ENCODE results near the gene ADCK1.
A peak's percentile ranks its signal among the peaks of the same experiment; 100 is the strongest.
"Not testable (repeated sequence)": the region's sequence is repeated elsewhere in the genome, so short reads cannot be mapped to it uniquely, and the experiment has no call there.

The ADCK1 gene, protein sequence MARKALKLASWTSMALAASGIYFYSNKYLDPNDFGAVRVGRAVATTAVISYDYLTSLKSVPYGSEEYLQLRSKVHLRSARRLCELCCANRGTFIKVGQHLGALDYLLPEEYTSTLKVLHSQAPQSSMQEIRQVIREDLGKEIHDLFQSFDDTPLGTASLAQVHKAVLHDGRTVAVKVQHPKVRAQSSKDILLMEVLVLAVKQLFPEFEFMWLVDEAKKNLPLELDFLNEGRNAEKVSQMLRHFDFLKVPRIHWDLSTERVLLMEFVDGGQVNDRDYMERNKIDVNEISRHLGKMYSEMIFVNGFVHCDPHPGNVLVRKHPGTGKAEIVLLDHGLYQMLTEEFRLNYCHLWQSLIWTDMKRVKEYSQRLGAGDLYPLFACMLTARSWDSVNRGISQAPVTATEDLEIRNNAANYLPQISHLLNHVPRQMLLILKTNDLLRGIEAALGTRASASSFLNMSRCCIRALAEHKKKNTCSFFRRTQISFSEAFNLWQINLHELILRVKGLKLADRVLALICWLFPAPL

DNA sequence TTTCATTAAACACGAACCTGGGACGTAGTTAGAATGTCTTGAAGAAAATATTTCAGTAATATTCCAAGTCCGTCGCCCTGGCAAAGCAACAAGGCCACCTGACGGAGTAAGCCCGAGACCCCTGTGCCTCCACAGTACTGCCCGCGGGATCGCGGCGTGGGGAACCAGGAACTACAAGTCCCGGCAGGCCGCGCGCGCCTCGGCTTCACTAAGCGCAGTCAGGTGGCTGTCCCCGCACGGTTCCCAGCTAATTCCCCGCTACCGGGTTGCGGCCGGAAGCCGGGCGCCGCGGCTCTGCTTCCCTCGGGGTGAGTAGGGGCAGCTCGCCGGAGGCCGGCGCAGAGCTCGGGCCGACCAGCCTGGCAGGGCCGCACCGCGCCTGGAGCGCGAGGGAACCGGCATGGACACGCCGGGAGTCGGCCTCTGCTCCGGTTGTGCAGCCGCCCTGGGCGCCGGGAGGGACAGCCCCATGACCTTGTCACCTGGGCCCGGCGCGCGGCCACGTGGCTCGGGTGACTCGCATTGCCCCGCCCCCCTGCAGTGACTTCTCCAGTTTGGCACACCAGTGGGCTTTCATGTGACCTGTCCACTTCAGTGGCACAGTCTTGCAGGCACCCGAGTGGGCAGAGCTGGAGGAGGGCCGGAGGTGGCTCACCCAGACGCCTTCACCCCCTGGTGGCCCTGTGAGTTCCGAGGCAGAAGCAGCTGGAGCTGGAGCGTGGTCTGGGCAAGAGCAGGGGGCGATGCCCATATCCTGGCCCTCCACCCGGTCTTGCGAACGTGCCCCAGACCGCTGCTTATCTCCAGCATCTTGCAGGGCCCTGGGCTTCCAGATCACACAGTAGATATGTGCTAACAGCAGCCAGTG lies at the start of gene ADCK1:
TSS of gene ADCK1 (plus strand) at position 247 of the 868 bp plus-strand sequence. CDS start 18,870 bp downstream, outside the sequence.
- peak; percentile 83 to 99 (median 94) for DNase-seq

DNA sequence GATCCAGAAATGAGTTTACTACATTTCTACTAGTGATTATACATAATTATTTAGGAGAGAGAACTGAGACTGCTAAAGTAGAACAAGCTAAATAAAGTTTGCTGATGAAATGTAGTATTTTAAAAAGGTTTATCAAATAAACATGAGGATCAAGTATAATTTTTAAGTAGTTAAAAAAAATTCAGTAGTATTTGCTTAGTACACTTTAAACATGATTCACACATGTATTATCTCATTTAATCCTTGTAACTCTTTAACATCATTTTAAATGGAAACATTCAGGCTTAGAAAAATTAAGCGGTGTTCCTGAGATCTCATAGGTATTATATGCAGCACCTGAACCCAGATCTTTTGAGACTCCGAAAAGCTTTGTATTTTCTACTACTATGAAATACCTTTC lies 47.6 kb upstream of the ADCK1 start:
- no peak for DNase-seq

DNA sequence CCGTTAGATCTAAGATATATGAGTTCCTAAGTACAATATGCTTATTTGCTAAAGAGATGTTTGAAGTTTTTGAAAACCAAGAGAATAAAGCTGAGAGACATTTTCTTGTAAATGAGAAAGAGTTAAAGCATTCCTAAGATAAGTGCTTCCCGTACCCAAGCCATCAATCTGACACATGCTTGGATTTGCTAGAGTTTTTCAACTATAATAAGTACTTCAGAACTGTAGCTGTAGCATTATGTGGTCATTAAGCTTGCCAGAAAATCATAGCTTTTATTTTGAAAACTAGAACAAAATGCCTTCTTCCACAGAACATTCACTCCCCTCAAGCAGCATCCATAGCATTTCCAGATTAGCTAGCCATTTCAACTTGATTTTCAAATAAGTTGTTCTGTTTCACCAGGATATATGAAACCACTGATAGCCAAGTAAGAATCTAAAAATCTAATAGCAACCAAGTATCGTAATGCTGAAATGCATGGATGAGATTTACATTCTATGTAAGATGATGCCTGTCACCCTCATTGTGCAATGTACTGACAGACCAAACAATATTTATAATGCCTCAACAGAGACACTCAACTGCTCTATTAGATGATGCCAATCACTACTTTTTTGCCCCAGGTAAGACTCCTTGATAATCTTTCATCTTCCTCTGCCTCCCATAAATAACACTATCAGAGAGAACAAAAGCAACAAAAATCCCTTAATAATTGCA lies 47.0 kb upstream of the ADCK1 start:
- DNase-seq = no peak

DNA sequence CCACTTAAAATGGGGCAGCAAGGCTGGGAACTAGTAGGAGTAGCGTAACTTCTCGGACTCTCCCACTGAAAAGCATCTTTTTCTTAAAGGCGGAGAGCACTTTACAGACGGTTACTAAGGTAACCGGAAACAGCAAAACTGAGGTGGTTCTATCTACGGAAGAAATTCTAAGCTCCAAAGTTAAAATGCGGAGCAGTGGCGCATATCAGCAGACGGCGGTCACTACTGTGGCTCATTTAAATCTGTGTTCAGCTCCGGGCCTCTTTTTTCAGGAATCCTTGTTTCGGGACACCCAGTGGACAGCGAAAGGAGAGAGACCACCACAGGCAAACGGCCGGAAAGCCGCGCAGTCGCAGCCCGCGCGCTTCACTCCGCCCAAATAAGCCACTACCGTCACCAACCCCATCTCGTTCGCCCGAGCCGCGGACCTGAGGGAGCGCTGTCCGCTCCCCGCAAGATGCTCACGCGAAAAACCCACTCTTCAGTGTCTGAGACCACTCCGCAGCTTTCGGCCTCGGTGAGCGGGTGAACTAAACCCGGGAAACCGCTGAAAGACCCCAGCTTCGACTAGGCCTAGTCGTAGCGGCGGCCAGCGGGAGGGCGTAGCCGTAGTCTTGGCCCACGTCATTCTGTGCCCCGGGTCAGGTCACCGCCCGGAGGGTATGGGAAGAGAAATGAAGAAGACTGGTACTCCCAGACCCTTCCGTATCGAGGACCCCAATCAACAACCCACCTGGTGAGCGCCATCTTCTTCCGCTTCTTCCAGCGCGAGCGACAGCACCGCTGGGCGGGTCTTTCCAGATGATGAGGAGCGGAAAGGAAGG lies 39.3 kb upstream of the ADCK1 start, which contains the start of gene SNW1:
TSS of gene SNW1 (minus strand) at position 776 of the 824 bp plus-strand sequence. CDS start at position 747, 29 bp downstream.
- DNase-seq = peak; percentile 46 to 94 (median 88)

- peak in 10 of 14 donors; percentile 2 to 47 (median 15) for DNase-seq
These were observed 38.5 kb upstream of the ADCK1 start for GRCh38 chr14:77761205-77761931.

DNA sequence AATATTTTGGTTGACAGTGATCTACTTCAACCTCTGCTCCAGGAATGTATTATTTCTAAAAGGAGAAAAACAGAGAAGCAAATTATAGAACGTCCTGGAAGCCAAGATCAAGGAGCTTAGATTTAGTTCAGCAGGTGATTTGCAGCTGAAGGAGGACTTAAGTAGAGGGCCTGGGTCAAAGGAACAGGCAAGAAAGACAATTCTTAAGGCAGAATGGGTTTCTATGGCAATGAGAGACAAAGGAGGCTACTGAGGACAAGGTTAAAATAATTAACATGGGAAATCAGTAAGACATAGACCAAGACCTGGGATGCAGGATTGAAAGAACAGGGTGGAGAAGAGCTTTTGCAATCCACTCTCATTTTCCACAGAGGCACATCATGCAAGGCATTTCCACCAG lies 36.6 kb upstream of the ADCK1 start:
- no peak for DNase-seq

- DNase-seq = no peak
These were observed 35.9 kb upstream of the ADCK1 start for GRCh38 chr14:77763978-77764377.

- DNase-seq = not testable (repeated sequence)
These were observed 31.4 kb upstream of the ADCK1 start for GRCh38 chr14:77768442-77769069.

DNA sequence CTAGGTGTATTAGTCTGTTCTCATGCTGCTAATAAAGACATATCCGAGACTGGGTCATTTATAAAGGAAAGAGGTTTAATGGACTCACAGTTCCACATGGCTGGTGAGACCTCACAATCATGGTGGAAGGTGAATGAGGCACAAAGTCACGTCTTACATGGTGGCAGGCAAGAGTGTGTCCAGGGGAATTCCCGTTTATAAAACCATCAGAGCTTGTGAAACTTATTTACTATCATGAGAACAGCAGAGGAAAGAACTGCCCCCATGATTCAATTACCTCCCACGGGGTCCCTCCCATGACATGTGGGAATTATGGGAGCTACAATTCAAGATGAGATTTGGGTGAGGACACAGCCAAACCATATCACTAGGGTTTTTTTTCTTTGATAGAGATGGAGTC lies 25.9 kb upstream of the ADCK1 start:
- DNase-seq = not testable (repeated sequence)

- no peak for DNase-seq
These were observed 17.7 kb upstream of the ADCK1 start for GRCh38 chr14:77782202-77782601.

DNA sequence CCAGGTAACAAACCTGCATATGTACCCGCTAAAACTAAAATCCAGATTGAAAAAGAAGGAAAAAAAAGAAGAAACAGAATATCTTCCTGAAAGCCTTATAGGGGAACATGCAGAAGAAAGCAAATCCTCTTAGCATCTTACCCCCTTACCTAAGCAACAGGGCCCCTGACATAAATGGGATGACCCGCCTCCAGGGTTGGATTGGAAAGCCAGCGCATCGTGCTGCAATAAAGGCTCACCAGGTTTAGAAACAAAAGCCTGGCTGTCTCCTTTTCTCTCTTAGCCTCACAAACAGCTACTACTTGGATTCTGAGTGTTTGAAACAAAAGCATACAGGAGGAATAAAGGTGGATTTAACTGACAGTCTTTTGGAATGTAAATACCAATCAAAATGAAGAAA lies 13.8 kb upstream of the ADCK1 start:
- DNase-seq = no peak

DNA sequence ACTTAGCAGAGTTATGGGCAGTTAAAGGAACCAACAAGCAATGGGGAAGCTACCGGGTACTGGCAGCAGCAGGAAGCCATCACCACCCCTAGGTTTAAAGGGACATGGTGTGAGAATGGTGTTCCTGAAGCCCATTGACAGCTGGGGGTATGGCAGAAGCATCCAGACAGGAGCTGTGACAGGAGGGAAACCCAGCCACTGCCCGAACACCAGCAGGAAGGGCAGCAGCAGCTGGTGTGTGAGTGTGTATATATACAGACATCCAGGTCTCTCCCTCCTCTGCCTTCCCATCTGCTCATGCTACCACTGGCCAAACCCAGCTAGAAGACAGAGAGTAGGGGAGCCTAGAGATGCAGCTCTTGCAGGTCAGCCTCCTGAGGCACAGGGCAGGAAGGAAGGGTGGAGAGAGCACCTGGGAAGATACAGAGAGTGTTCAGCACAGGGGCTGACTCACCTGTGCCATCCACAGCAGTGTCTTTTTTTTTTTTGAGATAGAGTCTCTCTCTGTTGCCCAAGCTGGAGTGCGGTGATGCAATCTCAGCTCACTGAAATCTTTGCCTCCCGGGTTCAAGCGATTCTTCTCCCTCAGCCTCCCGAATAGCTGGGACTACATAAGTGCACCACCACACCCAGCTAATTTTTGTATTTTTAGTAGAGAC lies 9.2 kb upstream of the ADCK1 start:
- no peak for DNase-seq

GRCh38 chr14:77791225-77791600 lies 8.7 kb upstream of the ADCK1 start:
- DNase-seq = no peak

- not testable (repeated sequence) for DNase-seq
These were observed 6.7 kb upstream of the ADCK1 start for GRCh38 chr14:77793255-77793654.

DNA sequence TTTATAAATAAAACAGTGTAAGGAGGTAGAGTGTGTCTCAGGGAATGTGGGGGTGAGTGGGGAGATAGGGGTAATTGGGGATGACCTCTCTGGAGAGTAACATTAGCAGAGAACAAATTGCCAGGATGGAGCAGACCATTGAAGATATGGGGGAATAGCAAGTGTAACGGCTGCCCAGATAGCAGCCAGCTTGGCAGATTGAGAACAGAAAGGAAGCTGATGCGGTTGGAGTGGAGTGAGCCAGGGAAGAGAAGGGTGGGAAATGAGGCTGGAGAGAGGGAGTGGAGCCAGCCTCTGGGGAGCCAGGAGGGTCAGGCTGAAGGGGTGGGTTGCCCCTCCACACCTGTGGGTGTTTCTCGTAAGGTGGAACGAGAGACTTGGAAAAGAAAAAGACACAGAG lies 5.6 kb upstream of the ADCK1 start:
- DNase-seq = no peak

DNA sequence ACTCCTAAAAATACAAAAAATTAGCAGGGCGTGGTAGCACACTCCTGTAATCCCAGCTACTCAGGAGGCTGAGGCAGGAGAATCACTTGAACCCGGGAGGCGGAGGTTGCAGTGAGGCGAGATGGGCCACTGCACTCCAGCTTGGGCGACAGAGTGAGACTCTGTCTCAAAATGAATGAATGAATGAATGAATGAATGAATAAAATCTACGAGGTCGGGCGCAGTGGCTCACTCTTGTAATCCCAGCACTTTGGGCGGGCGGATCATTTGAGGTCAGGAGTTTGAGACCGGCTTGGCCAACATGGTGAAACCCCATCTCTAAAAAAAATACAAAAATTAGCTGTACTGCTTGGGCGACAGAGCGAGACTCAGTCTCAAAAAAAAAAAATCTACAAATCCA lies 453 bp upstream of the ADCK1 start:
- DNase-seq = not testable (repeated sequence)

GRCh38 chr14:77800814-77801213 lies 905 bp downstream of the ADCK1 start:
- DNase-seq = no peak

GRCh38 chr14:77804592-77804991 lies 4.7 kb downstream of the ADCK1 start:
- DNase-seq = no peak

GRCh38 chr14:77805706-77806105 lies 5.8 kb downstream of the ADCK1 start:
- no peak for DNase-seq

GRCh38 chr14:77808250-77808649 lies 8.3 kb downstream of the ADCK1 start:
- DNase-seq = no peak
